G401.6 (cell line): ENCODE results near the gene THBS2.
A peak's percentile ranks its signal among the peaks of the same experiment; 100 is the strongest.
"Not testable (repeated sequence)": the region's sequence is repeated elsewhere in the genome, so short reads cannot be mapped to it uniquely, and the experiment has no call there.

Experiments
- FAIRE-seq: peaks from 2 replicates; lab custom pipeline; 2012; peaks lifted over from hg19 to GRCh38; lab: Jason Lieb, UNC

THBS2 gene

GRCh38 chr6:169230946-169231789 is 22.5 kb downstream of the THBS2 start:
- no peak for FAIRE-seq

DNA sequence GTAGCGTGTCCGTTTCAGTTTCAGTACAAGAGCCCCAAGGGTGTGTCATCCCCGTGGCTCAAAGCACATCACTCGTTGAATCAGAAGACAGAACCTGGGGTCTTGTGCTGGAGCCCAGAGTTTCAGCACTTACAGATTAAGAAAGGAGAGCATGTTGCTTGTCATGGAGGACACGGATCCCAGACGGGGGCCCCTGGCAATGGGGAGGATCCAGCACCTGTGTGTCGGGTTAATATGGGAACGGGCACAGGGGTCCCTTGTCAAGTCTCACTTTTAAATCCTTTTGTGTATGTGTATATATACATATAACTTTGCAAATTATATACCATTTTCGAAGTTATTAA is 23.4 kb downstream of the THBS2 start:
- no peak for FAIRE-seq

DNA sequence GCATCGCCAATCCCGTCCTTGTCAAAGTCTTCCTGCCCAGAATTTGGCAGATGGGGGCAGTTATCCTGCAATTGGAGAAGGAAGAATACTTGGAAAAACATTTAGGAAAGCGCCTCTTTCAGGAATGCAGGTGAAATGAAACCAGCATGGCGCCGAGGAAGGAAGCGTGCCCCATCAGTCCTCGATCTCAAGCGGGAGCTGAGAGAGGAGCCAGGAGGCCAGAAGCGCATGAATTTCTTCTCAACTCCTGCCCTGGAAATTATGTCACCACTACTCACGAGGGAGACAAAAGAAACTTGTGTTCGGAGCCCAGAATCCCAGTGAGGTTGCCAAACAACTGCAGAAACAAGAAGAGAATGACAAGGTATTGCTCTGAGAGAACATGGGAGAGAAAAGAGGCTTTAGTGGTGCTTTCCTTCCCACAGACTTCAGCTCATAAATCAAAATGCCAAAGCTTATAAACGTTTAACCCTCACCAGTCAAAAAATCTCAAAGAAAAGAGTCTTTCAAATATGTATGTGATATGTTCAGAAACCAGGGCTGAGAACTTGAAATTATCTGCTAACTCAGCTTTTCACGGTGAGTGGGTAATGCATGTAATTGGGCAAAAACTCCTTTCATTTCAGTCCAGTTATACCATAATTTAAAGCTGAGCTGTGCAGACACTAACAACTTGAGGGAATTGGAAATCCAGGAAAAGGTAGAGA is 23.9 kb downstream of the THBS2 start:
- FAIRE-seq: no peak

GRCh38 chr6:169227116-169227515 is 26.5 kb downstream of the THBS2 start:
- FAIRE-seq: no peak

DNA sequence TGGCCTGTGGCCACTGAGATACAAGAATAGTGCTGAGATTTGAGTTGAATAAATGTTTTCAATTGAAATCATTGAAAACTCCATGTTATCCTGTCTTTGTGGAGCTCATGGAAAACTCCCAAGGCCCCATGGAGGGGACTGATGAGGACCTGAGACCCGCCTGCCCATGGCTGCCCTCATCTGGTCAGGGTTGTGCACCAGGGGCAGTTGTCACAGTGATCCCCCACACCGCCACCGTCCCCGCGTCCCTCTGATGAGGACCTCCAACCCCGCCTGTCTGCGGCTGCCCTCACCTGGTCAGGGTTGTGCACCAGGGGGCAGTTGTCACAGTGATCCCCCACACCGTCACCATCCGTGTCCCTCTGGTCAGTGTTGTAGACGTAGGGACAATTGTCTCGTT is 27.8 kb downstream of the THBS2 start:
- no peak for FAIRE-seq

GRCh38 chr6:169225131-169225576 is 28.5 kb downstream of the THBS2 start:
- no peak for FAIRE-seq

DNA sequence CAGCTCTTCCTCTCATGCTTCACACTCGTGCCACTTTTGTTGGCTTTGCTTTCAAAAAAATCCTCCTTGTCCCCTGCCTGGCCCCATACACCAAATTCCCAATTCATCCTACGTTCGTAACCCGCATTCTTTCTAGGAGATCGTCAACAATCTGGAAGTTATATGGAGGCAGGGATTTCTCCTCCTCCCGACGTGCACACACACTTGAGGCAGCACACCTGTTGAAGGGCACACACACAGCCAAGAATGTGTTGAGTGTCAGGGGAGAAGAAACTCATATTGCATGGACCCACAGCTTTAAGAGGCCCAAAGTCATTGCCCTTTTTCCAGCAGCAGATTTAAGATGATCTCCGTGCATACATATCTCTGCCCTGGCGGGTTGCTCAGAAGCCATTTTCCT is 28.9 kb downstream of the THBS2 start:
- no peak for FAIRE-seq

DNA sequence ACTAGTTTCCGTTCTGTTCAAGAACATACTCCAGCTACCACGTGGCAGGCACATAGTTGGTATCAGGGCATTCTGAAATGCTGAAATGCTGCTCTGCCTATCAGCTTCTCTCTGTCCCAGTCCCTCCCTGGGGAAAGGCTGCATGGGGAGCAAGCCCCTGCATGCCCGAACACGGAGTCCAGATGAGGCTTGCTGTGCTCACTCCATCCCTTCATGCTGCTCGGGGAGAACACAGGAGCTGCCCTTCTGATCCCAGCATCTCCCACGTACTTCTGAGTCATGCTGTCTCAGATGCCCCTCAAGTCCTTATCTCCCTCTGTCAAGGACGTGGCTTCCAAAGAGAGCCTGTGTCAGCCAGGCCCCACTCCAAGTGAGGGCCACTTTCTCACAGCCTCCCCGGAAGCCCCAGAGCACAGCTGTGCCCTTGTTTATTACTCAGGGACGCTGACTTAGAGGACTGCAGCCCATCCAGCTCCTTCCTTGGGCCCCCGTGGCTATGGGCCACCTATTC is 29.4 kb downstream of the THBS2 start:
- no peak for FAIRE-seq

GRCh38 chr6:169223006-169223405 is 30.6 kb downstream of the THBS2 start:
- no peak for FAIRE-seq

- FAIRE-seq: no peak
Measured at GRCh38 chr6:169222126-169222525, 31.5 kb downstream of the THBS2 start.

DNA sequence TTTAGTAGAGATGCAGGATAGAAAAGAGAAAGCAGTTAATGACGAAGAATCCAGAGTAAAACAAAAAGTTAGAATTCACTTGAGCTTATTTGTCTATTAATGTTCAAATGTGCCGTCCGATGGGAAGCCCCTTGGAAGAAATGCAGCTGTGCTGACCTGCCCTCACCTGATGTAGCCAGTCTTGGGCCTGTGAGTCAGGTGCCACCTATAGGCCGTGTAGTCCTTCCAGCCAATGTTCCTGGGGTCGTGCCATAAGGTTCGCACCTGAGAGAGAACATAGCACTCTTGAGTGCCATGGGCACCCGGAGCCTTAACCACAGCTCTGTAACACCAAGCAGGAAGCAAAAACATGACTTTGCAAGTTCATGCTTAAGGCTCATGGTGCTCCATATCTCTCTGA is 32.4 kb downstream of the THBS2 start:
- FAIRE-seq: no peak

GRCh38 chr6:169220068-169220964 is 33.3 kb downstream of the THBS2 start:
- FAIRE-seq: no peak

- FAIRE-seq: no peak
Measured at GRCh38 chr6:169217972-169218371, 35.7 kb downstream of the THBS2 start.

- FAIRE-seq: no peak
Measured at GRCh38 chr6:169216830-169217229, 36.8 kb downstream of the THBS2 start.

GRCh38 chr6:169215201-169215681 is 38.4 kb downstream of the THBS2 start:
- no peak for FAIRE-seq

DNA sequence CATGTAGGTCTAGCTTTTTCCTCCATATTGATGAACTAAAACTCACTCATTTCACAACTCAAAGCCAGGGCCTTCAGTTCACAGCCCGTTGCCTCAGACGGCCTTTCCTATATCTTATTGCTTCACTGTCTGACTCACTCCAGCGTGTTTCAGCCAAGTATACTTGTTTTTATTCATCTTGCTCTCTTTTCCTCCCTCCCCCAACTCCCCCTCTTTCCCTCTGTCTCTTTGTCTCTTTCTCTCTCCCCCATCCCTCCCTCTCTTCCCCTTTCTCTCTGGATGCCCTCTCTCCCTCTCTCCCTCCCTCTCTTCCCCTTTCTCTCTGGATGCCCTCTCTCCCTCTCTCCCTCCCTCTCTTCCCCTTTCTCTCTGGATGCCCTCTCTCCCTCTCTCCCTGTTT is 38.9 kb downstream of the THBS2 start:
- not testable (repeated sequence) for FAIRE-seq

DNA sequence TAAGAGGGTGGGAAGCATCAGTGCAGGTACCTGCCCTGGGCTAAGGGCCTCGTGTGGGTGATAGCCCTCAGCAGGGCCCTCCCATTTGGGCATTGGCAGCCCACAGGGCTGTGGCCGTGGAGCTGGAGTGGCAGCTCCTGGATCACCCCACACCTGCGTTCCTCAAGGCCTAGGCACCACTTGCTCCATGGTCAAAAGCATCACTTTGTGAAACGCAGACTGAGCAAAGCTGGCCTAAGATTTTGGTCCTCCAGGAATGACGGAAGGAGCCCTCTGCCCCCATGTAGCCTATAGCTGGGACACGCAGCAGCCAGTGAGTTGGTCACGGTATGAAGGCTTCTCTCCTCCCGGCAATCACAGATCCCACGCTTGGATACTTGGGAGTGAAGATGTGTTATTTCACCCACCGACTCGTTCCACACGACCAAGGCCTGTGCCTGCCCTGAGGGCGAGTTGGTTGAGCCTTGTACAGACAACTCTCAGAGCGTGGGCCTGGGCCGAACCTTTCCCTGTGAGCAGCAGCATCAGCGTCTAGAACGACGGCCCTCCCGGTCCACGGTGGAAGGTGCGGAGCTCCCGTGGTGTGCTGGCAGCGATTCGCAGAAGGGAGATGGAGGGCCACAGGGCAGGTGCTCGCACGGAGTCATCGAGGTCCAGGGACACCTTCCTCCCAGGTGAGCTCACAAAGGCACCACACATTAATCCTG is 39.7 kb downstream of the THBS2 start:
- no peak for FAIRE-seq

- peak; percentile 83 for FAIRE-seq
Measured at GRCh38 chr6:169212897-169213813, 40.5 kb downstream of the THBS2 start.

DNA sequence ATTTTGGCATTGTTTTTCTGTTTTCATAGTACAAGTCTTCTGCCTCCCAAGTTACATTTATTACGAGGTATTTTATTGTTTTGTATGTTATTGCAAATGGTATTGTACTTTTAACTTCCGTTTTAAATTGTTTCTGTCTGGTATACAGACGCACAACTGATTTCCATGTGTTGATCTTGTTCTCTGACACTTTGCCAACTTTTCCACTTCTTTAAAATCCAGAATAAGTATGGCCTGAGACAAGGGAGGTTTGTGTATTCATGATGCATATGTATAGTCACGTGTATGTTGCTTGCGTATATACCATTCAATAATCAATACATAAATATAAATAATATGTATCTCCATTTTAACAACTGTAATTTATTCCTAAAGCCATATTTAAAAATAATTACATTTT is 41.2 kb downstream of the THBS2 start:
- peak; percentile 62 for FAIRE-seq

DNA sequence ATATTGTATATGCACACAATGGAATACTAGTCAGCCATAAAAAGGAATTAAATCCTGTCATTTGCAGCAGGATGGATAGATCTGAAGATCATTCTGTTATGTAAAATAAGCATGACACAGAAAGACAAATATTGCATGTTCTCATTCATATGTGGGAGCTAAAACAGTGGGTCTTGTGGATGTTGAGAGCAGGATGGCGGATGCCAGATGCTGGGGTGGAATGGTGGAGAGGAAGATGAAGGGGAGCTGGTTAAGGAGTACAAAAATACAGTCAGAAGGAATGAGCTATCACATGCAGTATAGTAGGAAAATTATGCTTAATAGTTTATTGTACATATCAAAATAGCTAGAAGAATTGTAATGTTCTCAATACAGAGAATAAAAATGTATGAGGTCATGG is 41.8 kb downstream of the THBS2 start:
- no peak for FAIRE-seq

DNA sequence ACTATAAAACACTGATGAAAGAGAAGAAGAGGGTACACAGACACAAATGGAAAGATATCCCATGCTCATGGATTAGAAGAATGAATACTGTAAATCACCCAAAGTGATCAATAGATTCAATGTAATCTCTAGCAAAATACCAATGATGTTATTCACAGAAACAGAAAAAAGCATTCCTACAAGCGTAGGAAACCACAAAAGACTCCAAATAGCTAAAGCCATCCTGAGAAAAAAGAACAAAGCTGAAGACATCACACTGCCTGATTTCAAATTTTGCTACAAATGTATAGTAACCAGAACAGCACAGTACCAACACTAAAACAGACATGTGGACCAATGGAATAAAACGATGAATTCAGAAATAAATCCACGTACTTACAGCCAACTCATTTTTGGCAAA is 43.0 kb downstream of the THBS2 start:
- no peak for FAIRE-seq
